ENCODE data around the gene HOXD8. TPM values are rescaled to one million over a fixed set of nuclear protein-coding genes. Genes with fewer than 3 reads are reported as not detected.

Gene HOXD8
- total and polyA plus RNA-seq, 2 of the 8 experiments (the other 6 are each of a cell fraction or from before 2014, with no cell fraction given), result not detected

DNA sequence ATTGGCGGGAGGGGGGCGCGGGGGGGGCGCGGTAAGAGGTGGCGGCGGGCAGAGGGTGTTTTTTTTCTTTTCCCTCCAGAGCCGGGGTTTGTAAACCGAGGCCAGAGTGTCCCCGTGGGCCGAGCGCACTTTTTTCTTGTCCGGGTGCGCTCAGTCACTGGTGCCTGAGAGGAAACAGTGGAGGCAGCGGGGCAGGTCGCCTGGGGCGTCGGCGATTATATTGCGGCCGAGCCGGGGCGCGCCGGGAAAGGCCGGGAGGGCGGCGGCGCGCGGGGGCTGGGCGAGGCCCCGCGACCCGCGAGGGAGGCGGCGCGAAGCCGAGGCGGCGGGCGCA, 275 bp downstream of the HOXD8 start:
- DNase-seq (ENCODE audit: low read depth in 1 of 2, low spot score in 2 of 2), result peak in 1 of 2 experiments; percentile 57
- 0% methylated on average over 7 of the region's 43 CpGs; no CpG with 5 or more reads in 1 of the 2 experiments for WGBS, 2 experiments (ENCODE audit: extremely low coverage in 1 of 2, insufficient coverage in 1 of 2, insufficient read length in 1 of 2, insufficient replicate concordance in 2 of 2, low coverage in 1 of 2, low lambda C conversion rate in 2 of 2, missing lambda C conversion rate in 1 of 2)
- H3K23me2 ChIP-seq (ENCODE audit: low read depth, low read length), result no peaks in the 10 kb centered on the region; the same call in 1 of the 2 replicates
- ChIA-PET CTCF (ENCODE audit: partially characterized antibody) (interaction anchor here (0.6 to 6.2 kb wide), 11 partner anchors 9 to 1019 kb away, joined by 3 to 72 read pairs (median 4); no protein-coding TSS in a partner anchor), POLR2A (ENCODE audit: partially characterized antibody) (interaction anchor here (1.2 kb wide), 1 partner anchor 26 kb away, joined by 3 read pairs; no protein-coding TSS in a partner anchor)
- no peak for FAIRE-seq
- no peak overlapping the region for H2AK5ac ChIP-seq (ENCODE audit: low read depth, low read length)
- H4K20me1 ChIP-seq (replicated peaks in 1 of 2; ENCODE audit: control insufficient read depth in 1 of 2, insufficient read depth in 2 of 2, low read length in 2 of 2), result peaks cover 18 to 28% of the 10 kb centered on the region in 2 experiments
- no peak overlapping the region for H3K14ac ChIP-seq (ENCODE audit: insufficient read length)
- H3K4me1 ChIP-seq (replicated peaks in 1 of 4; ENCODE audit: control insufficient read depth in 3 of 4, insufficient read depth in 4 of 4, low read length in 3 of 4), result peaks cover 0 to 11% (median 5%) of the 10 kb centered on the region in 4 experiments; a peak in 6 of 7 replicates
- H3K4me3 ChIP-seq (ENCODE audit: extremely low read depth in 1 of 4, insufficient read depth in 2 of 4, low read depth in 3 of 4, low read length in 4 of 4), result peak overlapping the region in 2 of 4 experiments; percentile 11 to 24; a peak in 2 of 8 replicates
- H3K27me3 ChIP-seq (replicated peaks in 1 of 4; ENCODE audit: control insufficient read depth in 3 of 4, extremely low read depth in 1 of 4, insufficient read depth in 3 of 4, low read length in 3 of 4), result peaks cover 94 to 100% (median 98%) of the 10 kb centered on the region in 4 experiments
- no peaks in the 10 kb centered on the region for H3K79me1 ChIP-seq (ENCODE audit: low read depth, low read length)
- no peak overlapping the region for H2AFZ ChIP-seq (ENCODE audit: low read length)
- no peaks in the 10 kb centered on the region for H3K79me2 ChIP-seq (ENCODE audit: control insufficient read depth in 1 of 2, insufficient read depth in 2 of 2, low read length in 2 of 2)
- TF ChIP-seq TCF12 (IDR thresholded peaks at IDR 0.05; ENCODE audit: low read depth, low read length) (no peak), CBX5 (IDR thresholded peaks at IDR 0.05; ENCODE audit: low read depth, low read length) (no peak), CHD1 (IDR thresholded peaks at IDR 0.05; ENCODE audit: low read depth, low read length) (no peak), NRF1 (IDR thresholded peaks at IDR 0.05; ENCODE audit: low read depth, low read length) (no peak), SAP30 (IDR thresholded peaks at IDR 0.05; ENCODE audit: insufficient read depth, insufficient replicate concordance, low read length) (no peak), KDM5A (IDR thresholded peaks at IDR 0.05; ENCODE audit: low read length) (no peak), RBBP5 (IDR thresholded peaks at IDR 0.05; ENCODE audit: borderline replicate concordance, low read depth, low read length) (no peak)
- TF ChIP-seq, protein P1, sequence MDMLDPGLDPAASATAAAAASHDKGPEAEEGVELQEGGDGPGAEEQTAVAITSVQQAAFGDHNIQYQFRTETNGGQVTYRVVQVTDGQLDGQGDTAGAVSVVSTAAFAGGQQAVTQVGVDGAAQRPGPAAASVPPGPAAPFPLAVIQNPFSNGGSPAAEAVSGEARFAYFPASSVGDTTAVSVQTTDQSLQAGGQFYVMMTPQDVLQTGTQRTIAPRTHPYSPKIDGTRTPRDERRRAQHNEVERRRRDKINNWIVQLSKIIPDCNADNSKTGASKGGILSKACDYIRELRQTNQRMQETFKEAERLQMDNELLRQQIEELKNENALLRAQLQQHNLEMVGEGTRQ (IDR thresholded peaks at IDR 0.05; ENCODE audit: low read length), result no peak
- TF ChIP-seq, protein P2, sequence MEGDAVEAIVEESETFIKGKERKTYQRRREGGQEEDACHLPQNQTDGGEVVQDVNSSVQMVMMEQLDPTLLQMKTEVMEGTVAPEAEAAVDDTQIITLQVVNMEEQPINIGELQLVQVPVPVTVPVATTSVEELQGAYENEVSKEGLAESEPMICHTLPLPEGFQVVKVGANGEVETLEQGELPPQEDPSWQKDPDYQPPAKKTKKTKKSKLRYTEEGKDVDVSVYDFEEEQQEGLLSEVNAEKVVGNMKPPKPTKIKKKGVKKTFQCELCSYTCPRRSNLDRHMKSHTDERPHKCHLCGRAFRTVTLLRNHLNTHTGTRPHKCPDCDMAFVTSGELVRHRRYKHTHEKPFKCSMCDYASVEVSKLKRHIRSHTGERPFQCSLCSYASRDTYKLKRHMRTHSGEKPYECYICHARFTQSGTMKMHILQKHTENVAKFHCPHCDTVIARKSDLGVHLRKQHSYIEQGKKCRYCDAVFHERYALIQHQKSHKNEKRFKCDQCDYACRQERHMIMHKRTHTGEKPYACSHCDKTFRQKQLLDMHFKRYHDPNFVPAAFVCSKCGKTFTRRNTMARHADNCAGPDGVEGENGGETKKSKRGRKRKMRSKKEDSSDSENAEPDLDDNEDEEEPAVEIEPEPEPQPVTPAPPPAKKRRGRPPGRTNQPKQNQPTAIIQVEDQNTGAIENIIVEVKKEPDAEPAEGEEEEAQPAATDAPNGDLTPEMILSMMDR (IDR thresholded peaks at IDR 0.05; ENCODE audit: control extremely low read depth in 1 of 3, insufficient read depth in 1 of 3, low read depth in 1 of 3, low read length in 3 of 3), result no peak
- no peak overlapping the region for H3K18ac ChIP-seq (ENCODE audit: extremely low read depth, low read length)
- no peak overlapping the region for H3K27ac ChIP-seq (ENCODE audit: low read depth, low read length)
- peaks cover 0 to 17% (median 0%) of the 10 kb centered on the region in 4 experiments; a peak in 1 of 8 replicates for H3K36me3 ChIP-seq (ENCODE audit: control insufficient read depth in 2 of 4, insufficient read depth in 4 of 4, low read length in 3 of 4)
- H2BK5ac ChIP-seq (ENCODE audit: low read depth, low read length), result no peak overlapping the region
- peak overlapping the region; percentile 57 to 70; a peak in 3 of 4 replicates for H3K4me2 ChIP-seq (ENCODE audit: insufficient read depth in 1 of 2, low read depth in 2 of 2, low read length in 2 of 2)
- H4K91ac ChIP-seq (replicated peaks; ENCODE audit: insufficient read length, low read length), result no peak overlapping the region
- no peak overlapping the region for H2BK20ac ChIP-seq (ENCODE audit: low read length)
- no peak overlapping the region for H3K23ac ChIP-seq (ENCODE audit: insufficient read length)
- no peak overlapping the region for H2BK12ac ChIP-seq (ENCODE audit: low read depth, low read length)
- no peak overlapping the region for H3K56ac ChIP-seq (replicated peaks; ENCODE audit: insufficient read length, low read depth, low read length)
- H2BK120ac ChIP-seq (replicated peaks; ENCODE audit: low read depth, low read length), result no peak overlapping the region
- H4K5ac ChIP-seq (ENCODE audit: insufficient read length, low read depth, low read length), result no peak overlapping the region
- no peak overlapping the region for H4K8ac ChIP-seq (ENCODE audit: extremely low read depth, insufficient read depth, low read length)
- no peak overlapping the region for H3K4ac ChIP-seq (replicated peaks; ENCODE audit: insufficient read length, low read depth, low read length)
- H2BK15ac ChIP-seq (ENCODE audit: low read length), result no peak overlapping the region
- no peak overlapping the region for H3K9ac ChIP-seq (replicated peaks in 1 of 4; ENCODE audit: extremely low read depth in 1 of 4, low read depth in 3 of 4, low read length in 3 of 4)
- H3K9me3 ChIP-seq (ENCODE audit: insufficient read depth in 2 of 2, low read depth in 1 of 2, low read length in 1 of 2), result no peaks in the 10 kb centered on the region
